Epithelial cell of alveolus of lung (primary cell): ENCODE results near the gene GJA5. TPM values are rescaled to one million over a fixed set of nuclear protein-coding genes. Genes with fewer than 3 reads are reported as not detected.

Experiments used
- total RNA-seq: library from RNA; depleted of rRNA; stranded (reverse); fragments of >200 nt; gene quantifications from 2 replicates; pipeline ENCODE4 v1.2.1, GENCODE V29; 2015

The GJA5 gene
- 0.26 and 0.40 TPM in 2 replicates for total RNA-seq

DNA sequence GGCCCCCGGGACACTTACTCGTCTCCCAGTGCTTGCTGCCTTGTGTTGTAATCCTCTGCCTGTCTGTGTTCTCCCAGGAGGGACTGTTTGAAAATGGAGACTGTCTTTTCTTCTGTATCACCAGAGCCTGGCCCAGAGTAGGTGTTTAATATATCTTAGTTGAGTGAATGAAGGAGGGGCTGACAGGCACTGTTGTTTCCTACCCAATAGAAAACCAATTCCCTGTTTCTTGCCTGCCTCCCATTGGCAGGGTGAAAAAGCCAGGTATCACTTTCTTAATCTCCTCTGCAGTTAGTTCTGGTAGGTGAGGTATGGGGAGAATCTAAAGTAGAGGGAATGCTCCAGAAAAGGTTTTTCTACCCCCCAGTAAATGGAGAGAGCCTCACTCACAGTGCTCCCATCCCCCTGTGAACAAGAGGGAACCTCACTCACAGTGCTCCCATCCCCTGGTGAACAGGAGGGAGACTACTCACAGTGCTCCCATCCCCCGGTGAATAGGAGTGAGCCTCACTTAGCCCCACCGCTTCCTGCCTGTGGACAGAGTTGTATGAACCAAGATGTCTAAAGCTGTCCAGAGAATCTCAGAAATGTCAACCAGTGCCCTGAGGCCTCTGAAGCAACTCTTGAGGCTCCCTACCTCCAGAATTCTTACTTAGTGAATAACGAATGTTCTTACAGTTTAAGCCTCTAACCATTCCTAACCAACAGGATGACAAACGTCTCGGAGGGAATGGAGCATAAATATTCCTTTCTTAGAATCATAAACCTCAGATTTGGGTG is at the start of gene GJA5:
Gene GJA5 (minus strand): TSS at position 122 of the 780 bp plus-strand sequence. CDS start 1,364 bp downstream, outside the sequence.

Other genes with a start within 250 kb of the GJA5 start
- gene BCL9, start 219.1 kb downstream of the GJA5 start, total RNA-seq, result 12.2 and 18.6 TPM in 2 replicates
- 9.1 and 10.0 TPM in 2 replicates for gene ACP6, start 90.1 kb downstream of the GJA5 start, total RNA-seq
- gene GJA8, start 142.2 kb upstream of the GJA5 start, total RNA-seq, result not detected in 2 replicates
- 8.7 and 12.1 TPM in 2 replicates for gene GPR89B, start 167.8 kb upstream of the GJA5 start, total RNA-seq